Stimulated activated CD8-positive, alpha-beta memory T cell treated with anti-CD3 and anti-CD28 coated beads, Interleukin-2, amount 100 ng/mL, for 1 hour (primary cell): ENCODE measurements around the gene SGPL1.

Source experiments
- DNase-seq, 2 donors: peaks; one replicate each; pipeline ENCODE4 v3.0.0-alpha.2; 2020; ENCODE audit warnings: low read depth in 2 of 2

The SGPL1 gene

GRCh38 chr10:70809726-70810125, 6.0 kb upstream of the SGPL1 start:
- DNase-seq, result no peak

- no peak for DNase-seq
Measured at GRCh38 chr10:70810967-70811366, 4.8 kb upstream of the SGPL1 start.

GRCh38 chr10:70811881-70812280, 3.9 kb upstream of the SGPL1 start:
- no peak for DNase-seq

GRCh38 chr10:70812814-70813213, 2.9 kb upstream of the SGPL1 start:
- DNase-seq, result no peak

- no peak for DNase-seq
Measured at GRCh38 chr10:70814126-70814525, 1.6 kb upstream of the SGPL1 start.

- peak in 1 of 2 donors; percentile 21 for DNase-seq
Measured at GRCh38 chr10:70816220-70816894, 609 bp downstream of the SGPL1 start.

GRCh38 chr10:70820976-70821750, 5.4 kb downstream of the SGPL1 start:
- DNase-seq, result no peak

- no peak for DNase-seq
Measured at GRCh38 chr10:70822076-70822820, 6.5 kb downstream of the SGPL1 start.

GRCh38 chr10:70827086-70827757, 11.5 kb downstream of the SGPL1 start:
- DNase-seq, result no peak

- DNase-seq, result no peak
Measured at GRCh38 chr10:70828923-70829322, 13.2 kb downstream of the SGPL1 start.

GRCh38 chr10:70829543-70829942, 13.8 kb downstream of the SGPL1 start:
- no peak for DNase-seq

GRCh38 chr10:70830164-70830563, 14.4 kb downstream of the SGPL1 start:
- DNase-seq, result no peak

GRCh38 chr10:70832221-70832620, 16.5 kb downstream of the SGPL1 start:
- no peak for DNase-seq

GRCh38 chr10:70832852-70833528, 17.2 kb downstream of the SGPL1 start:
- DNase-seq, result no peak

- DNase-seq, result no peak
Measured at GRCh38 chr10:70833601-70834000, 17.9 kb downstream of the SGPL1 start.

- DNase-seq, result no peak
Measured at GRCh38 chr10:70834021-70834420, 18.3 kb downstream of the SGPL1 start.

GRCh38 chr10:70834441-70835151, 18.8 kb downstream of the SGPL1 start:
- no peak for DNase-seq

GRCh38 chr10:70836319-70836718, 20.6 kb downstream of the SGPL1 start:
- no peak for DNase-seq

GRCh38 chr10:70837660-70838059, 21.9 kb downstream of the SGPL1 start:
- DNase-seq, result no peak

GRCh38 chr10:70838270-70838805, 22.6 kb downstream of the SGPL1 start:
- no peak for DNase-seq

- no peak for DNase-seq
Measured at GRCh38 chr10:70840836-70841235, 25.1 kb downstream of the SGPL1 start.
